Adrenal gland (tissue), 5 donors: Measurements from ENCODE around the gene PRKG1.

ENCODE experiments used
- POLR2A ChIP-seq, 2 donors: fragments of 450-650 bp; IDR thresholded peaks; one replicate each; pipeline ENCODE4 v1.6.1; 2017; ENCODE audit warnings: antibody characterized with exemption in 2 of 2, mild to moderate bottlenecking in 2 of 2, moderate library complexity in 1 of 2
- TF ChIP-seq, protein P1 (sequence below), 6 experiments: fragments of 450-650 bp in 4 of 6; fragments of 200-600 bp in 2 of 6; sonication (generic) in 1 of 6; IDR thresholded peaks; 1 replicate in 5 of 6; 2 replicates in 1 of 6; pipeline versions ENCODE4 v1.5.1 to v1.8.0; 2016 to 2021; ENCODE audit warnings: antibody characterized with exemption in 6 of 6, mild to moderate bottlenecking in 2 of 6, moderate library complexity in 1 of 6
- donor health status: DM: no; HTN: no; CAD: no.

DNA sequence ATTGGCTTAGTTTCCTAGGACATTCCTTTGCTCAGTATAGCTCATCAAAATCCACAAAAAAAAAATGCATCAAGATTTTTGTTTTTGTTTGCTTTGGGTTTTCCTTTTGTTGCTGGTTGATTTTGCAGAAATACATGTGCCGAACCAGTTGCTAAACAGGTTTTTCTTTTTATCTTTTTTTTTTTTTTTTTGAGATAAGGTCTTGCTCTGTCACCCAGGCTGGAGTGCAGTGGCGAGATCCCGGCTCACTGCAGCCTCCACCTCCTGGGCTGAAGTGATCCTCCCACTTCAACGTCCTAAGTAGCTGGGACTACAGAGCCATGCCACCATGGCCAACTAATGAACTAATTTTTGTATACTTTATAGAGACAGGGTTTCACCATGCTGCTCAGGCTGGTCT is 616.8 kb downstream of the PRKG1 start:
- TF ChIP-seq, protein P1, sequence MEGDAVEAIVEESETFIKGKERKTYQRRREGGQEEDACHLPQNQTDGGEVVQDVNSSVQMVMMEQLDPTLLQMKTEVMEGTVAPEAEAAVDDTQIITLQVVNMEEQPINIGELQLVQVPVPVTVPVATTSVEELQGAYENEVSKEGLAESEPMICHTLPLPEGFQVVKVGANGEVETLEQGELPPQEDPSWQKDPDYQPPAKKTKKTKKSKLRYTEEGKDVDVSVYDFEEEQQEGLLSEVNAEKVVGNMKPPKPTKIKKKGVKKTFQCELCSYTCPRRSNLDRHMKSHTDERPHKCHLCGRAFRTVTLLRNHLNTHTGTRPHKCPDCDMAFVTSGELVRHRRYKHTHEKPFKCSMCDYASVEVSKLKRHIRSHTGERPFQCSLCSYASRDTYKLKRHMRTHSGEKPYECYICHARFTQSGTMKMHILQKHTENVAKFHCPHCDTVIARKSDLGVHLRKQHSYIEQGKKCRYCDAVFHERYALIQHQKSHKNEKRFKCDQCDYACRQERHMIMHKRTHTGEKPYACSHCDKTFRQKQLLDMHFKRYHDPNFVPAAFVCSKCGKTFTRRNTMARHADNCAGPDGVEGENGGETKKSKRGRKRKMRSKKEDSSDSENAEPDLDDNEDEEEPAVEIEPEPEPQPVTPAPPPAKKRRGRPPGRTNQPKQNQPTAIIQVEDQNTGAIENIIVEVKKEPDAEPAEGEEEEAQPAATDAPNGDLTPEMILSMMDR (IDR thresholded peaks at IDR 0.05), result no peak
- TF ChIP-seq POLR2A (IDR thresholded peaks at IDR 0.05), result no peak
